IMR-90 (cell line): ENCODE results near the gene ANKFY1.

Experiments used
- BHLHE40 ChIP-seq: fragments of 150-350 bp; IDR thresholded peaks from 2 replicates; pipeline ENCODE4 v1.6.1; 2016; ENCODE audit warnings: mild to moderate bottlenecking, low read depth, low read length
- CTCF ChIP-seq: conservative IDR thresholded peaks from 2 replicates; pipeline ENCODE4 v1.5.1; 2012; ENCODE audit warnings: mild to moderate bottlenecking, low read depth, low read length, improper control_type of control experiment
- FOS ChIP-seq: fragments of 150-350 bp; IDR thresholded peaks from 2 replicates; pipeline ENCODE4 v1.6.1; 2016; ENCODE audit warnings: low read depth, low read length
- MAZ ChIP-seq: IDR thresholded peaks from 2 replicates; pipeline ENCODE4 v1.6.1; 2012; ENCODE audit warnings: low read depth, mild to moderate bottlenecking, low read length, improper control_type of control experiment, moderate library complexity, borderline replicate concordance
- NFE2L2 ChIP-seq: fragments of 150-350 bp; IDR thresholded peaks from 2 replicates; pipeline ENCODE4 v1.6.1; 2016; ENCODE audit warnings: low read depth, mild to moderate bottlenecking, low read length
- POLR2A ChIP-seq: IDR thresholded peaks from 2 replicates; pipeline ENCODE4 v1.6.1; 2012; ENCODE audit warnings: mild to moderate bottlenecking, low read depth, low read length
- RAD21 ChIP-seq: IDR thresholded peaks from 2 replicates; pipeline ENCODE4 v1.6.1; 2012; ENCODE audit warnings: low read length, improper control_type of control experiment
- RFX5 ChIP-seq: IDR thresholded peaks from 2 replicates; pipeline ENCODE4 v1.8.0; 2012; ENCODE audit warnings: low read depth, mild to moderate bottlenecking, low read length, moderate library complexity
- SMC3 ChIP-seq: fragments of 150-350 bp; IDR thresholded peaks from 2 replicates; pipeline ENCODE4 v1.6.1; 2016; ENCODE audit warnings: low read depth, mild to moderate bottlenecking, antibody characterized with exemption, low read length, moderate library complexity

DNA sequence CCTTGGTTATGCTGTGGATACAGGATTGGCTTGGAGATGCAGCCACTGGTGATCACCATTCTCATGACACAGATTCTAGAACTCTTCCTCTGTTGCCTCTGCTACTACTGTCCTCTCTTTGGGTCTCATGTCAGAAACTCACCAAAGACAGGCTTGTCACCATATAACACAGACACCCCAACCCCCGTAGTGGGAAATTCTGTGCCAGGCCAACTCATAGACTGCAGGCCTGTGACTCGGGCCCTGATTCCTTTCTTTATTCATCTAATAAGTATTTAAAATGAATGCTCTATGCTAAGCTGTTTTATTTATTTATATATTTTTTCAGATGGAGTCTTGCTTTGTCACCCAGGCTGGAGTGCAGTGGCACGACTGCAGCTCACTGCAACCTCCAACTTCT, 111.3 kb downstream of the ANKFY1 start:
- TF ChIP-seq CTCF (no peak), BHLHE40 (no peak), RFX5 (no peak), RAD21 (no peak), NFE2L2 (no peak), FOS (peak; percentile 42; the same call in 1 of the 2 replicates), SMC3 (no peak), MAZ (0 out of 2 replicates have a peak, but pooled peaks have one; percentile 7), POLR2A (no peak)
